ENCODE measurements around the gene SBNO2.

GRCh38 chr19:1132552-1133383 lies 41.3 kb downstream of the SBNO2 start:
- TF ChIP-seq SUZ12 (IDR thresholded peaks at IDR 0.05; ENCODE audit: extremely low read depth, insufficient read depth, insufficient read length) (no peak), ZNF274 (IDR thresholded peaks at IDR 0.05; ENCODE audit: low read depth, low read length) (no peak), YY1 (IDR thresholded peaks at IDR 0.05; ENCODE audit: insufficient read depth, insufficient read length) (no peak)

Measured in NT2/D1 (cell line).